ENCODE measurements around the gene PLA2G15.
A peak's percentile ranks its signal among the peaks of the same experiment; 100 is the strongest.

The PLA2G15 gene

DNA sequence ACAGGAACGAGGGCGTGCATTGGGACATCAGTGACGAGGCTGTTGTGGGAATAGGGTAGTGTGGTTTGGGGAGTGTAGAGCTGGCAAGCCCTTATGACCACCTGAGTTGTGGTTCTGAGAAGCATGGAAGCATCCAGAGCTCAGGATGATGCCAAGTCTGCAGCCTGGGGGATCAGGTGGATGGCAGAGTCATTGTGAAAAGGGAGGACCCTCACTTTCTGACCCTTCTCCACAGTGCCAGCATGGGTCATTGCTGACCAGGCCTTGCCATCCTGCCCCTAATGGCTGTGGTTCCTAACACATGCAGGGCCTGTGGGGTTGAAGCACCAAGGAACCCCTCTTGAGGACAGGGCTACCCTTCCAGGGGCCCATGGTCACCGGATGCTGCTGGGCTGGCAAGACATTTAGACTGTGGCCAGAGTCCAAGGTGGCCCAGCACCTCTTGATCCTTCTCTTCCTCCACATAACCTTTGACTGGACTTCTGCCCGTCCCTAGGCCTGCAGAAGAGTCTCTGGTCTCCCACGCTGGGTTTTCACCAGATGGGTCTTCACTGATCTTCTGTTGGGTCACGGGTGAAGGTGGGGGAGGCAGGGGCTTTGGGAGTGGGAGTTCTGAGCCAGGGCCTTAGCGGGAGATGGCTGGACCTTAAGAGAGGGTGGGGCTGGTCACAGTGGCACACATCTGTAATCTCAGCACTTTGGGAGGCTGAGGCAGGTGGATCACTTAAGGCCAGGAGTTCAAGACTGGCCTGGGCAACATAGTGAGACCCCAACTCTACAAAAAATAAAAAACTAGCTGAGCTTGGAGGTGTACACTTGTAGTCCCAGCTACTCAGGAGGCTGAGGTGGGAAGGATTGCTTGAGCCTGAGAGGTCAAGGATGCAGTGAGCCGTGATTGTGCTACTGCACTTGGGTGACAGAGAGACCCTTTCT, 2.0 kb upstream of the PLA2G15 start:
- Histone ChIP-seq H3K27ac (ENCODE audit: low read depth, low read length) (no peak overlapping the region), H3K4me2 (ENCODE audit: low read length) (no peak overlapping the region), H3K27me3 (ENCODE audit: control insufficient read depth, low read length) (no peaks in the 10 kb centered on the region), H3K9me3 (ENCODE audit: control insufficient read depth, insufficient read depth, low read length) (no peaks in the 10 kb centered on the region), H4K20me1 (ENCODE audit: control insufficient read depth, insufficient read depth, low read depth, low read length) (no peaks in the 10 kb centered on the region), H3K4me1 (ENCODE audit: control insufficient read depth, low read length) (peaks cover 28% of the 10 kb centered on the region), H3F3A (ENCODE audit: control insufficient read depth, insufficient read depth) (no peaks in the 10 kb centered on the region; the same call in 1 of the 2 replicates), H3K36me3 (ENCODE audit: control insufficient read depth, low read length) (no peaks in the 10 kb centered on the region), H3K79me2 (ENCODE audit: control insufficient read depth, low read length) (peaks cover 3% of the 10 kb centered on the region; the same call in 1 of the 2 replicates), H3K4me3 (ENCODE audit: low read length) (no peak overlapping the region), H3K9me2 (replicated peaks; ENCODE audit: control insufficient read depth, low read length) (no peaks in the 10 kb centered on the region)
- TF ChIP-seq EZH2phosphoT487 (IDR thresholded peaks at IDR 0.05; ENCODE audit: borderline replicate concordance, low read length) (no peak), CTCF (IDR thresholded peaks at IDR 0.05; ENCODE audit: low read depth, low read length, poor library complexity, severe bottlenecking) (no peak)

DNA sequence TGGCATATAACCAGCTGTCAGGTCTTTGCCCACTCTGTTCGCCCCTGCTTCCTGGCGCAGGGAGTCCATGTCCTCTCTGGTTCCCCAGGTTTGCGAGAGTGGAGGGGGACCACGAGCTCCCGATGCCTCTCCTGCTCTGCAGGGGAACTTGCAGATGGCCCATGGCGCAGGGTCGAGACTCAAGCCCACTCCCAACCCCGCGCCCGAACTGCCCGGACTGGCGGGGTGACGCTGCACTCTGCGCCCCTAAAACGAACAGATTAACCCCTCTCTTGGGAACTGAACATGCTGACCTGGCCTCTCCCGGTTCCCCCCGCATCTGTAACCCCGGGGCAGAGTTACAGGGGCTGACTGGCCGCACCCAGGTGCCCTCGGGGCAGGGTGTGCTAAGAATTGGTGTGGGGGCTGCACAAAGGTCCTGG, 681 bp upstream of the PLA2G15 start:
- H3F3A ChIP-seq (ENCODE audit: control insufficient read depth, insufficient read depth) = no peaks in the 10 kb centered on the region
- H3K9me2 ChIP-seq (replicated peaks; ENCODE audit: control insufficient read depth, low read length) = no peaks in the 10 kb centered on the region
- TF ChIP-seq EZH2phosphoT487 (IDR thresholded peaks at IDR 0.05; ENCODE audit: borderline replicate concordance, low read length) = no peak
- peaks cover 22% of the 10 kb centered on the region for H3K4me1 ChIP-seq (ENCODE audit: control insufficient read depth, low read length)
- H3K27me3 ChIP-seq (ENCODE audit: control insufficient read depth, low read length) = no peaks in the 10 kb centered on the region
- no peaks in the 10 kb centered on the region for H3K36me3 ChIP-seq (ENCODE audit: control insufficient read depth, low read length)
- peaks cover 3% of the 10 kb centered on the region; the same call in 1 of the 2 replicates for H3K79me2 ChIP-seq (ENCODE audit: control insufficient read depth, low read length)
- no peak overlapping the region for H3K27ac ChIP-seq (ENCODE audit: low read depth, low read length)
- peak overlapping the region; percentile 95 for H3K4me2 ChIP-seq (ENCODE audit: low read length)
- peak overlapping the region; percentile 80 for H3K4me3 ChIP-seq (ENCODE audit: low read length)
- H3K9me3 ChIP-seq (ENCODE audit: control insufficient read depth, insufficient read depth, low read length) = no peaks in the 10 kb centered on the region
- H4K20me1 ChIP-seq (ENCODE audit: control insufficient read depth, insufficient read depth, low read depth, low read length) = no peaks in the 10 kb centered on the region

DNA sequence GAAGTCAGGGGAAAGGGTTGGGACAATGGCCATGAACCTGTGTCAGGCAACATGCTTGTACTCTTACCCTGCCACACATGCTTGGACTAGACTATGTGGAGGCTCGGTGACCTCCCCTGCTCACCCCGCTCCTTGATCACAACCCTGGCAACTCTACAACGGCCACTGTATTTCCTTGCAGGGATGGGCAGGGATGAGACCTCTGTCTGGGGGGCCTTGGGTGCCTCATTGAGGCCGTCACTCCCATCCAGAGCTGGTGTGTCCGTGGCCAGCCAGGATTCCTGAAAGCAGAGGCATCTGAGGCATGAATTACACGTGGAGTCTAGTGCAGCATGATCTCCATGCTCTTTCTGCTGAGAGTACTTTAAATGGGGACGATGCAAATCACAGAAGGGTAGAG, 948 bp downstream of the PLA2G15 start:
- Histone ChIP-seq H3K79me2 (ENCODE audit: control insufficient read depth, low read length) (peaks cover 3% of the 10 kb centered on the region; the same call in 1 of the 2 replicates), H3K9me2 (replicated peaks; ENCODE audit: control insufficient read depth, low read length) (no peaks in the 10 kb centered on the region), H4K20me1 (ENCODE audit: control insufficient read depth, insufficient read depth, low read depth, low read length) (no peaks in the 10 kb centered on the region), H3K36me3 (ENCODE audit: control insufficient read depth, low read length) (peaks cover 6% of the 10 kb centered on the region), H3K27me3 (ENCODE audit: control insufficient read depth, low read length) (no peaks in the 10 kb centered on the region), H3K4me2 (ENCODE audit: low read length) (peak overlapping the region; percentile 95), H3K4me1 (ENCODE audit: control insufficient read depth, low read length) (peaks cover 22% of the 10 kb centered on the region), H3F3A (ENCODE audit: control insufficient read depth, insufficient read depth) (no peaks in the 10 kb centered on the region), H3K4me3 (ENCODE audit: low read length) (peak overlapping the region; percentile 80), H3K9me3 (ENCODE audit: control insufficient read depth, insufficient read depth, low read length) (no peaks in the 10 kb centered on the region), H3K27ac (ENCODE audit: low read depth, low read length) (no peak overlapping the region)
- TF ChIP-seq CTCF (IDR thresholded peaks at IDR 0.05; ENCODE audit: low read depth, low read length, poor library complexity, severe bottlenecking) (no peak), EZH2phosphoT487 (IDR thresholded peaks at IDR 0.05; ENCODE audit: borderline replicate concordance, low read length) (no peak)

GRCh38 chr16:68246666-68247065, 1.5 kb downstream of the PLA2G15 start:
- H3K9me2 ChIP-seq (replicated peaks; ENCODE audit: control insufficient read depth, low read length) = no peaks in the 10 kb centered on the region

More at GRCh38 chr16:68246666-68247065, 1.5 kb downstream of the PLA2G15 start:
- no peaks in the 10 kb centered on the region for H4K20me1 ChIP-seq (ENCODE audit: control insufficient read depth, insufficient read depth, low read depth, low read length)
- no peak overlapping the region for H3K4me3 ChIP-seq (ENCODE audit: low read length)
- TF ChIP-seq EZH2phosphoT487 (IDR thresholded peaks at IDR 0.05; ENCODE audit: borderline replicate concordance, low read length) (no peak), CTCF (IDR thresholded peaks at IDR 0.05; ENCODE audit: low read depth, low read length, poor library complexity, severe bottlenecking) (no peak)
- H3K9me3 ChIP-seq (ENCODE audit: control insufficient read depth, insufficient read depth, low read length) = no peaks in the 10 kb centered on the region
- peaks cover 28% of the 10 kb centered on the region for H3K4me1 ChIP-seq (ENCODE audit: control insufficient read depth, low read length)
- H3K4me2 ChIP-seq (ENCODE audit: low read length) = no peak overlapping the region; the same call in 1 of the 2 replicates
- H3K27me3 ChIP-seq (ENCODE audit: control insufficient read depth, low read length) = no peaks in the 10 kb centered on the region
- H3F3A ChIP-seq (ENCODE audit: control insufficient read depth, insufficient read depth) = no peaks in the 10 kb centered on the region
- peaks cover 7% of the 10 kb centered on the region for H3K36me3 ChIP-seq (ENCODE audit: control insufficient read depth, low read length)
- peaks cover 3% of the 10 kb centered on the region; the same call in 1 of the 2 replicates for H3K79me2 ChIP-seq (ENCODE audit: control insufficient read depth, low read length)
- H3K27ac ChIP-seq (ENCODE audit: low read depth, low read length) = no peak overlapping the region
